Measurements from ENCODE around the gene ESRRB. TPM values are rescaled to one million over a fixed set of nuclear protein-coding genes. Genes with fewer than 3 reads are reported as not detected.

Gene ESRRB
- polyA plus RNA-seq, 12 donors: 1.3 to 5.9 (median 3.4) TPM; not detected in 2

- DNase-seq: no peak
Measured at GRCh38 chr14:76446486-76446885, 70.5 kb downstream of the ESRRB start.

GRCh38 chr14:76446921-76447320 is 71.0 kb downstream of the ESRRB start:
- no peak for DNase-seq

GRCh38 chr14:76450476-76450875 is 74.5 kb downstream of the ESRRB start:
- no peak for DNase-seq

- no peak for DNase-seq
Measured at GRCh38 chr14:76456200-76456599, 80.3 kb downstream of the ESRRB start.

- no peak for DNase-seq
Measured at GRCh38 chr14:76456891-76457586, 81.1 kb downstream of the ESRRB start.

GRCh38 chr14:76457841-76458240 is 81.9 kb downstream of the ESRRB start:
- DNase-seq: no peak

GRCh38 chr14:76461886-76462285 is 85.9 kb downstream of the ESRRB start:
- no peak for DNase-seq

GRCh38 chr14:76462330-76462729 is 86.4 kb downstream of the ESRRB start:
- no peak for DNase-seq

GRCh38 chr14:76463105-76463504 is 87.2 kb downstream of the ESRRB start:
- no peak for DNase-seq

GRCh38 chr14:76464856-76465255 is 88.9 kb downstream of the ESRRB start:
- no peak for DNase-seq

GRCh38 chr14:76465664-76466063 is 89.7 kb downstream of the ESRRB start:
- DNase-seq: no peak

- DNase-seq: peak; percentile 52
Measured at GRCh38 chr14:76467711-76468155, 91.8 kb downstream of the ESRRB start.

- no peak for DNase-seq
Measured at GRCh38 chr14:76472199-76472723, 96.3 kb downstream of the ESRRB start.

GRCh38 chr14:76473481-76474263 is 97.7 kb downstream of the ESRRB start:
- DNase-seq: peak; percentile 43

- no peak for DNase-seq
Measured at GRCh38 chr14:76480426-76480825, 104.5 kb downstream of the ESRRB start.

GRCh38 chr14:76484355-76484754 is 108.4 kb downstream of the ESRRB start:
- no peak for DNase-seq

- DNase-seq: no peak
Measured at GRCh38 chr14:76486251-76486743, 110.4 kb downstream of the ESRRB start.

- DNase-seq: no peak
Measured at GRCh38 chr14:76488551-76488950, 112.6 kb downstream of the ESRRB start.

- DNase-seq: no peak
Measured at GRCh38 chr14:76489667-76490066, 113.7 kb downstream of the ESRRB start.

- DNase-seq: no peak
Measured at GRCh38 chr14:76490111-76490510, 114.2 kb downstream of the ESRRB start.

GRCh38 chr14:76490735-76491134 is 114.8 kb downstream of the ESRRB start:
- no peak for DNase-seq

GRCh38 chr14:76491172-76491930 is 115.4 kb downstream of the ESRRB start:
- DNase-seq: no peak
